Measurements from ENCODE around the gene WDR91. TPM values are rescaled to one million over a fixed set of nuclear protein-coding genes. Genes with fewer than 3 reads are reported as not detected.

The WDR91 gene
- 9.0 and 20.9 TPM in 2 replicates for total RNA-seq

DNA sequence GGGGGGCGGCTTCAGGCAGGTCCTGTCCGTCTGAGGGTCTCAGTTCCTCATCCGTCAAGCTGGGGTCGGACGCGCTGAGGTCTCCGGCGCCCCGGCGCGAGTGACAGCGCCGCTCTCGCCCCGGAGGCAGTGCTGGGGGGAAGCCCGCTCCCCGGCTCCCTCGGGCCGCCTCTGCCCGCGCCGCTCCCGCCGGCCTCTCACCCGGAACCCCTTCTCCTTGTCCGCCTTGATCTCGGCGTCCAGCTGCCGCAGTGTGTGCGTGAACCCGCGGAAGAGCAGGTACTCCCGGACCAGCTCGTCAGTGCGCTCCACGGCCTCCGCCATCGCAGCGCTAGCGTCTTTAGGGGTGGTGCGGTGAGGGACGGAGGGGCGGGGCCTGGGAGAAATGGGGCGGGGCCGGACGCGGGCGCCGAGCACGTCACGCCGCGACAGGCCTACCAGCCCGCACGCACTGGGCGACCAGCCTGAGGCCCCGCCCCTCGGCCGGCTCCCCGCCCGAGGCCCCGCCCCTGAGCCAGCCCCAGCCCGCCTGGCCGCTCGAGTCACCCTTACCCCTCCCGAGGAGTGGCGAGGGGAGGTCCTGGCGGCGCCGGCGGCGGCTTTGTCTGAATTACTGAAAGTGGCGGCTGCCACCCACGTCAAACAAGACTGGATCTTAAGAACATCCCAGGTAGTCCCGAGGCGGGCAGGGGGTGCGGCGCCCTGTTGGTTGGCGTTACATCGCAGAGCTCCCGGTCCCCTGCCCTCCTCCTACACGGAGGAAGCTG lies at the start of gene WDR91:
Gene WDR91, minus strand, starts transcription at position 348 of the 767 bp plus-strand sequence. Its CDS starts 24 bp downstream, at position 324.

DNA sequence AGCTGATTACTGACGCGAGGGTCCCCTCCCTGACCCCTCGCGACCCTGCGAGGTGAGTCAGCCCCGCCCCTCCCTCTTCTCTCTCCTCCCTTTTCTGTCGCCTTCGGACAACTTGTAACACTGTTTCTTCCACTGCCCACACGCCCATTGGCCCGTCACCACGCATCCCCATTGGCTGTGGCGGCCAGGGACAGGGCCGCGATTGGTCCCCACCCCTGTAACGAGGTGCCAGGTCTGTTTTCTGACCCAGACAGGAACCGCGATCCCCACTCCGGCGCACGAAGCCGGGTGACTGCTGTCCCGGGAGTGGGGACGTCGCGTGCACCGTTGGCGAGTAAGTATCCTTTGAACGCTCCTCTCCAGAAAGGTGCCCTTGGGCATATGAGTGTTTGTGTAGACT lies 22.2 kb upstream of the WDR91 start, which contains the start of gene STRA8:
Gene STRA8, plus strand, starts transcription at position 269 of the 400 bp plus-strand sequence. CDS start 6,687 bp downstream, outside the sequence.

GRCh38 chr7:135170274-135170997 lies 40.9 kb downstream of the WDR91 start, which contains the start of gene CYREN:
Gene CYREN, minus strand, starts transcription at chr7:135170707. Its CDS starts 1,785 bp downstream, at chr7:135168922.

GRCh38 chr7:135147899-135148721 lies 63.2 kb downstream of the WDR91 start, which contains the start of gene TMEM140:
Gene TMEM140, plus strand, starts transcription at chr7:135148072. Its CDS starts 16,370 bp downstream, at chr7:135164442.

Small RNA genes within 50 kb of the gene (small RNA-seq; reads per million reads assigned to genes)
- gene MIR6509, result not detected

Other genes with a start within 250 kb of the WDR91 start
- 0.73 and 1.3 TPM in 2 replicates for gene AGBL3, start 225.0 kb downstream of the WDR91 start, total RNA-seq
- gene TMEM140, start 63.5 kb downstream of the WDR91 start, total RNA-seq, result 3.1 and 4.7 TPM in 2 replicates
- 39.0 and 48.7 TPM in 2 replicates for gene CYREN, start 40.8 kb downstream of the WDR91 start, total RNA-seq
- not detected in 2 replicates for gene STRA8, start 22.3 kb upstream of the WDR91 start, total RNA-seq